Activated CD8-positive, alpha-beta T cell treated with anti-CD3 and anti-CD28 coated beads for 36 hours (primary cell): Measurements from ENCODE around the gene RASL10A. TPM values are rescaled to one million over a fixed set of nuclear protein-coding genes. Genes with fewer than 3 reads are reported as not detected.

Experiments used
- ATAC-seq: fragments of 200-7000 bp; cut with Tn5 transposase; one replicate; pipeline ENCODE4 v1.10.0; 2021; ENCODE audit warnings: mild to moderate bottlenecking, moderate library complexity
- CTCF ChIA-PET: fragments of 350-600 bp; sonication (Branson Sonifier 250); formaldehyde crosslinking; loops from one replicate; lab custom pipeline; 2021; ENCODE audit warnings: antibody characterized with exemption; lab: Charles Lee
- POLR2A ChIA-PET: fragments of 350-600 bp; sonication (Branson Sonifier 250); formaldehyde crosslinking; loops from one replicate; lab custom pipeline; 2021; ENCODE audit warnings: antibody characterized with exemption; lab: Charles Lee
- DNase-seq: peaks from one replicate; pipeline ENCODE4 v3.0.0-alpha.2; 2020
- H3K27ac Mint-ChIP-seq: one replicate; pipeline ENCODE4 v1.8.0; 2021; ENCODE audit warnings: mild to moderate bottlenecking, mixed read lengths
- H3K27me3 Mint-ChIP-seq: one replicate; pipeline ENCODE4 v1.8.0; 2021; ENCODE audit warnings: mixed read lengths
- H3K36me3 Mint-ChIP-seq: one replicate; pipeline ENCODE4 v1.8.0; 2021; ENCODE audit warnings: low read depth, mixed read lengths
- H3K4me1 Mint-ChIP-seq: one replicate; pipeline ENCODE4 v1.8.0; 2021; ENCODE audit warnings: low read depth, mixed read lengths
- H3K4me3 Mint-ChIP-seq: one replicate; pipeline ENCODE4 v1.8.0; 2021; ENCODE audit warnings: mild to moderate bottlenecking, moderate library complexity, mixed read lengths
- H3K9me3 Mint-ChIP-seq: one replicate; pipeline ENCODE4 v1.8.0; 2021; ENCODE audit warnings: mixed read lengths
- intact Hi-C: fragments of 100-400 bp; cut with micrococcal nuclease; formaldehyde crosslinking; loops from one replicate; pipeline ENCODE4 v1.10.0; 2022
- total RNA-seq, 2 experiments: library from RNA; stranded (reverse); gene quantifications; one replicate each; pipeline ENCODE4 v1.2.3, GENCODE V29; 2021
- TF ChIP-seq, protein P1 (sequence below): fragments of 200-600 bp; IDR thresholded peaks from one replicate; pipeline ENCODE4 v1.8.0; 2022; ENCODE audit warnings: antibody characterized with exemption, mild to moderate bottlenecking

The RASL10A gene
- total RNA-seq, 2 experiments from 2014 or later: 0.56 TPM; not detected in 1

DNA sequence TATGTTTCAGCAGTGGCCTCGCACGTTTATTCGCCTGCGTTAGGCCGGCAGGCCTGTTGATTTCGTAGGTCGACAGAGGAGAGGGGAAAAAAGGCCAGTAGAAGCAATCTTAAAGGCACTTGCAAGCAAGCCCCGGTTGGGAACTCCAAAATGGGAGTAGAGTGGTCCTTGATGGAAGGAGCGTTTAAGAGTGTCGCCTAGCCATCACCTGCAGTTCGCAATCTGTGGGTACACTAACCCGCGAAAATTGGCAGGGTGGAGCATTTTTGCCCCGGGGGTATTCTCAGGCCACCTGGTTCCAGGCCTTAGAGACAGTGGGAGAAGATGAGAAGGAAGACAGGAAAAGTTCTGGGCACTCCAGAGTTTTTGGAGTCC is 46.3 kb downstream of the RASL10A start:
- Mint-ChIP-seq H3K4me1 (peaks cover 52% of the 10 kb centered on the region), H3K4me3 (peak overlapping the region; percentile 85), H3K27ac (peak overlapping the region; percentile 97), H3K9me3 (no peaks in the 10 kb centered on the region), H3K27me3 (no peaks in the 10 kb centered on the region), H3K36me3 (peaks cover 65% of the 10 kb centered on the region)
- CTCF ChIA-PET: no interaction called here
- DNase-seq (no peak), ATAC-seq (no peak)
- POLR2A ChIA-PET: interaction anchor here (1.0 to 4.6 kb wide), 4 partner anchors 8 to 32 kb away, joined by 4 to 51 read pairs (median 22); no protein-coding TSS in a partner anchor
- intact Hi-C loops: no loop called here
- TF ChIP-seq, protein P1, sequence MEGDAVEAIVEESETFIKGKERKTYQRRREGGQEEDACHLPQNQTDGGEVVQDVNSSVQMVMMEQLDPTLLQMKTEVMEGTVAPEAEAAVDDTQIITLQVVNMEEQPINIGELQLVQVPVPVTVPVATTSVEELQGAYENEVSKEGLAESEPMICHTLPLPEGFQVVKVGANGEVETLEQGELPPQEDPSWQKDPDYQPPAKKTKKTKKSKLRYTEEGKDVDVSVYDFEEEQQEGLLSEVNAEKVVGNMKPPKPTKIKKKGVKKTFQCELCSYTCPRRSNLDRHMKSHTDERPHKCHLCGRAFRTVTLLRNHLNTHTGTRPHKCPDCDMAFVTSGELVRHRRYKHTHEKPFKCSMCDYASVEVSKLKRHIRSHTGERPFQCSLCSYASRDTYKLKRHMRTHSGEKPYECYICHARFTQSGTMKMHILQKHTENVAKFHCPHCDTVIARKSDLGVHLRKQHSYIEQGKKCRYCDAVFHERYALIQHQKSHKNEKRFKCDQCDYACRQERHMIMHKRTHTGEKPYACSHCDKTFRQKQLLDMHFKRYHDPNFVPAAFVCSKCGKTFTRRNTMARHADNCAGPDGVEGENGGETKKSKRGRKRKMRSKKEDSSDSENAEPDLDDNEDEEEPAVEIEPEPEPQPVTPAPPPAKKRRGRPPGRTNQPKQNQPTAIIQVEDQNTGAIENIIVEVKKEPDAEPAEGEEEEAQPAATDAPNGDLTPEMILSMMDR: no peak

DNA sequence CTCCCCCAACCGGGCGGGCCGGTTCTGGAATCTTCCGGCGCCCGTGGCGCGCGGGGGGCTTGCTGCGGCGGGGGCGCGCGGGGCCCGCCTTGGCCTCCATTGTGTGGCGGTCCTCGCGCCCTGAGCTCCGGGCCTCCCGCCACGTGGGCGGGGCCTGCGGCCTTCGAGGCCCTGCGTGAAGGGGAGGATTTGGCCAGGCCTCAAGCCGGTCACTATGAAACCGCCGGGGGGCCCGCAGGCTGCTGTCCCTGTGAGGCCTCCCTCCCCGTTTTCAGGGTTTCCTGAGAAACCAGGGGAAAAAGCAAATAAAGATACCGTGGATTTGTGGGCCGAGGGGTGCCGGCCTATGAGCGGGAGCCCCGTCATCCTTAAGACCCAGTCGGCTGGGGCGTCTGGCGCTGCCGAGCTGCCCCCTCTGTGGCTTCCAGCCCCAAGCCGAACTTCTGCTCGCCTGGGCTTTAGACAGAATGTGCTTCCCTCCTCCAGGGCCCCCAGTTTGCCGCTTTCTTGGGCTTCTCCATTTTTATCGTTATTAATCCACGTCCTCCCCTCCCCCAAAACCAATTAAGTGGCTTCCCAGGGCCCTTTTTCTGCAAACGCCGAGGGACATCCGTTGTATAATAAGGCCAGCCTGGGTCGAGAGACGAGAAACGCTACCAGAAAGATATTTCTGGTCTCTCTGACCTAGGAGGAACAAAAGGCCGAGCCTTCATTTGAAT is 46.8 kb downstream of the RASL10A start:
- TF ChIP-seq, protein P1: no peak
- DNase-seq (peak; percentile 59), ATAC-seq (peak; percentile 17)
- Mint-ChIP-seq H3K9me3 (no peaks in the 10 kb centered on the region), H3K36me3 (peaks cover 60% of the 10 kb centered on the region), H3K27me3 (no peaks in the 10 kb centered on the region), H3K4me3 (peak overlapping the region; percentile 85), H3K4me1 (peaks cover 47% of the 10 kb centered on the region), H3K27ac (peak overlapping the region; percentile 97)
- ChIA-PET CTCF (no interaction called here), POLR2A (interaction anchor here (0.5 to 4.6 kb wide), 9 partner anchors 8 to 796 kb away, joined by 3 to 29 read pairs (median 3); no protein-coding TSS in a partner anchor)
- intact Hi-C loops: no loop called here

DNA sequence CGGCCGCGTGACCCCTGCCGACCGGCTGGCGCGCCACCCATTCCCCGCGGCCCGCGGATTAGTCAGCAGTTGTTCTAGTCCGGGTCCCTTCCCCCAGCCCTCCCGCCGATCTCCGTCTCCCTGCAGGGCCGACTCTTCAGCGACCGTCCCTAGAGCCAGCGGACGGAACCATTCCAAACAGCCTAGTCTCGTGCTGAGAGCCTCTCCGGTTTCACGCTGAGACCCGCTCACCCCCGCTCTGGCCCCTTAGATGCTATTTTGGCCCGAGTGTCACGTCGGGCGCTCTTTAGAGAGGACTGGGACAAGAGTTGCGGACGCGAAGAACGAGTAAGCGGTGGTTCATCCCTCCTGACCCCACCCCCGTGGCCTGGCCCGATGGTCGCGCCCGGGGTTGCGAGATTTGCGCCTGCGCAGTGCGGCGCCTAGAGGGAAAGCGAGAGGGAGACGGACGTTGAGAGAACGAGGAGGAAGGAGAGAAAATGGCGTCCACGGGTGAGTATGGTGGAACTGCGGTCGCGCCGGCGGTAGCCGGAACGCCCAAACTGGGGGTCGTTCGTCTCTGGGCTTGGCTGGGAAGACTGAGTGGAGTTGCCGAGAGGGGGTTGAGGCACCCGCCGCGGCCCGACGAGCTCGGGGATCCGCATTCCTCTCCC is 47.5 kb downstream of the RASL10A start, which contains the start of the genes EWSR1 and RHBDD3:
Gene EWSR1 (plus strand): TSS at position 411 of the 653 bp plus-strand sequence. CDS start 69 bp downstream, at position 480.
Gene RHBDD3 (minus strand): TSS at position 124 of the 653 bp plus-strand sequence. CDS start 2,355 bp downstream, outside the sequence.
- intact Hi-C loops: no loop called here
- ChIA-PET POLR2A (interaction anchor here (0.5 to 4.6 kb wide), 15 partner anchors 9 to 795 kb away, joined by 3 to 29 read pairs (median 3); no protein-coding TSS in a partner anchor), CTCF (interaction anchor here (1.6 kb wide), 1 partner anchor 23 kb away, joined by 9 read pairs; no protein-coding TSS in a partner anchor)
- peaks cover 53% of the 10 kb centered on the region for H3K36me3 Mint-ChIP-seq
- TF ChIP-seq, protein P1: no peak
- no peaks in the 10 kb centered on the region for H3K27me3 Mint-ChIP-seq
- peak within 1 kb of the TSS; percentile 85 for H3K4me3 Mint-ChIP-seq
- peaks cover 40% of the 10 kb centered on the region for H3K4me1 Mint-ChIP-seq
- no peaks in the 10 kb centered on the region for H3K9me3 Mint-ChIP-seq
- H3K27ac Mint-ChIP-seq: peak within 1 kb of the TSS; percentile 97
- DNase-seq: peak; percentile 95
- ATAC-seq: peak; percentile 88

DNA sequence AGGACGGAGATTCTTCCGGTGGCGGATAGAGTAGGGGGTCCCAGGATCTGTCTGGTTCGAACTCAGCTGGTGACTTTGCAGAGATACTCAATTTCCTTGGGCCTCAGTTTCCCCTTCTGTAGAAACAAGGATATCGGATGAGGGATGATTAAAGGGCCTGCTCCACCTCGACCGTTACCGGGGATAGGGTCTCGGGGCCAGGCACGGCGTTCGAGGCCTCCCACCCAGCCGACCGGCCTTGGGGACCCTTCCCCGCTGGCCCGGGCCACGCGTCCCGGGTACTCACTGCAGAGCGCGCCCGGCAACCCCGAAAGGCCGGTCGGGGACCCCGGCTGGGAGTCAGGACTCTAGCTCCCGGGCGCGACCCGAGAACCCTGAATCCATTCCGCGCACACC is 48.0 kb downstream of the RASL10A start:
- ChIA-PET POLR2A (interaction anchor here (0.6 to 4.6 kb wide), 11 partner anchors 10 to 358 kb away, joined by 3 to 29 read pairs (median 3); no protein-coding TSS in a partner anchor), CTCF (interaction anchor here (0.7 to 1.6 kb wide), 2 partner anchors 22 to 145 kb away, joined by 3 to 9 read pairs; no protein-coding TSS in a partner anchor)
- no peak for ATAC-seq
- Mint-ChIP-seq H3K4me1 (peaks cover 35% of the 10 kb centered on the region), H3K27ac (peak overlapping the region; percentile 97), H3K9me3 (no peaks in the 10 kb centered on the region), H3K27me3 (no peaks in the 10 kb centered on the region), H3K36me3 (peaks cover 48% of the 10 kb centered on the region), H3K4me3 (peak overlapping the region; percentile 85)
- TF ChIP-seq, protein P1: no peak
- intact Hi-C loops: no loop called here
- DNase-seq: no peak
